ENCODE measurements around the gene DPRX.

DPRX gene

GRCh38 chr19:53598361-53598760 lies 33.4 kb upstream of the DPRX start:
- no peak overlapping the region for H3K4me3 ChIP-seq (ENCODE audit: low read depth, low read length)
- no peak for TF ChIP-seq CTCF (IDR thresholded peaks at IDR 0.05; ENCODE audit: low read depth, low read length, missing control alignments)
- DNase-seq (ENCODE audit: low read depth): no peak

- TF ChIP-seq CTCF (IDR thresholded peaks at IDR 0.05; ENCODE audit: low read depth, low read length, missing control alignments): no peak
- no peak for DNase-seq (ENCODE audit: low read depth)
- no peak overlapping the region for H3K4me3 ChIP-seq (ENCODE audit: low read depth, low read length)
Observed at GRCh38 chr19:53600217-53600616, 31.6 kb upstream of the DPRX start.

DNA sequence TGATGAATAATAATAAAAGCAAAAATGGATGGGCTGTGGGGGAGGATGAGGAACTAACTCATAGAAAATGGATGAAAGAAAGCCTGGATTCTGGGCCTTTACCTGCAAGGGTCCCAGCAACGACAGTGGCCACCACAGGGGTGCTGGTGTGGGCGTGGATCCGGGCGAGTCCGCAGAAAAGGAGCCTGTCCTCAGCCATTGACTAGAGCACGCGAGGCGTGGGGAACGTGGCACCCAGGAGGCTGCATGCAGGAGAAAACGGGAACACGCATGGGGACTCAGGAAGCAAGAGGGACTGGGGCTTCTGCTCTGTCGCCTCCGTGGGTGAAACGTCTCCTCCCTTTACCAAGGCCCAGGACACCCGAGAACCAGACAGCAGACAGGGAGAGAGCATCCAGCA lies 25.8 kb upstream of the DPRX start:
- no peak overlapping the region for H3K4me3 ChIP-seq (ENCODE audit: low read depth, low read length)
- no peak for TF ChIP-seq CTCF (IDR thresholded peaks at IDR 0.05; ENCODE audit: low read depth, low read length, missing control alignments)
- DNase-seq (ENCODE audit: low read depth): no peak

- no peak for DNase-seq (ENCODE audit: low read depth)
- no peak for TF ChIP-seq CTCF (IDR thresholded peaks at IDR 0.05; ENCODE audit: low read depth, low read length, missing control alignments)
- H3K4me3 ChIP-seq (ENCODE audit: low read depth, low read length): no peak overlapping the region
Observed at GRCh38 chr19:53608381-53608780, 23.4 kb upstream of the DPRX start.

DNA sequence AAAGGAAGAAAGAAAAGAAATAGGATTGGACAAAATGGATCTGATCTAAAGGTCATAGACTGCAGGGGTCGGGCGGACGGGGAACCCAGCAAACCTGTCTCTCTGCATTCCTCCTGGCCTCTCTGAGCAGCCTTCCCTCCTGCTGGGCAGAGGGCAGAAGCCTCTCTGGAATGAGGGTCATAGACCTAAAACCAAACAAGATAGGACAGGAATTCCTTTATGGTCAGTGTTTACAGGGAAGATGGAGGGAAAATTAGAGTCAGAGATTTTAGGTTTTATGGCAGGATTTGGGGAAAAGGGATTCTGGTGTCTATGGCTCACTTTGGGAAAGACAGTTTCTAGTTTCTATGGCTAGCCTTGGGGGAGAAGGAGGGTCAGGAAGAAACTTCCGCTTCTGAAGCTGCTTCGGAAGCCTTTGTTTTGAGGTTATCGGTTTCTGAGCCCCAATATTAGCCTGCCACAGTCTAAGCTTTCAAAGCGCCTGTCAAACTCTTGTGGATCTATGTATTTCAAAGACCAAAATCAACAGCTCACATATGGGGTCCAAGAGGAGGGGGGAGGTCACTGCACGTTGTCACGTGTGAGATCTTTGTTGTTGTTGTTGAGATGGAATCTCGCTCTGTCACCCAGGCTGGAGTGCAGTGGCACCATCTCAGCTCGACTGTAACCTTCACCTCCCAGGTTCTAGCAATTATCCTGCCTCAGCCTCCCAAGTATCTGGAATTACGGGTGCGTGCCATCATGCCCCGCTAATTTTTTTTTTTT lies 18.9 kb upstream of the DPRX start:
- no peak overlapping the region for H3K4me3 ChIP-seq (ENCODE audit: low read depth, low read length)
- no peak for TF ChIP-seq CTCF (IDR thresholded peaks at IDR 0.05; ENCODE audit: low read depth, low read length, missing control alignments)
- DNase-seq (ENCODE audit: low read depth): no peak

- DNase-seq (ENCODE audit: low read depth): no peak
- no peak for TF ChIP-seq CTCF (IDR thresholded peaks at IDR 0.05; ENCODE audit: low read depth, low read length, missing control alignments)
- no peak overlapping the region for H3K4me3 ChIP-seq (ENCODE audit: low read depth, low read length)
Observed at GRCh38 chr19:53621885-53622740, 9.7 kb upstream of the DPRX start.
